HepG2 (cell line): ENCODE measurements around the gene COL26A1. TPM values are rescaled to one million over a fixed set of nuclear protein-coding genes. Genes with fewer than 3 reads are reported as not detected.

Experiments
- AGO2 ChIP-seq: fragments of 200-400 bp; formaldehyde crosslinking; optimal IDR thresholded peaks from 2 replicates; pipeline ENCODE3; 2017; ENCODE audit warnings: mild to moderate bottlenecking, low read depth, low read length, moderate library complexity
- DMAP1 ChIP-seq: IDR thresholded peaks from 2 replicates; pipeline ENCODE4 v1.6.1; 2016
- EHMT2 ChIP-seq: fragments of 200-600 bp; sonication (generic); IDR thresholded peaks from 2 replicates; pipeline ENCODE4 v1.7.0; 2017; ENCODE audit warnings: antibody characterized with exemption, low read depth, low read length, borderline replicate concordance
- ISX ChIP-seq: sonication (generic); formaldehyde crosslinking; conservative IDR thresholded peaks from 2 replicates; pipeline ENCODE4 v1.5.0; 2020; ENCODE audit warnings: missing genetic modification reagents
- MAF1 ChIP-seq: sonication (generic); formaldehyde crosslinking; IDR thresholded peaks from 2 replicates; pipeline ENCODE4 v1.5.0; 2020; ENCODE audit warnings: missing genetic modification reagents, borderline replicate concordance
- MAX ChIP-seq: IDR thresholded peaks from 2 replicates; pipeline ENCODE4 v1.6.1; 2012; ENCODE audit warnings: inconsistent platforms
- MEIS2 ChIP-seq: sonication (generic); formaldehyde crosslinking; IDR thresholded peaks from 2 replicates; pipeline ENCODE4 v1.9.0; 2021; ENCODE audit warnings: mild to moderate bottlenecking, missing genetic modification reagents
- MYPOP ChIP-seq: sonication (generic); formaldehyde crosslinking; IDR thresholded peaks from 2 replicates; pipeline ENCODE4 v1.8.1; 2023; ENCODE audit warnings: mild to moderate bottlenecking, moderate library complexity, missing genetic modification reagents
- PITX1 ChIP-seq: sonication (generic); formaldehyde crosslinking; IDR thresholded peaks from 2 replicates; pipeline ENCODE4 v1.5.1; 2020; ENCODE audit warnings: mild to moderate bottlenecking, missing genetic modification reagents
- PPARG ChIP-seq: conservative IDR thresholded peaks from 2 replicates; pipeline ENCODE4 v1.6.1; 2016; ENCODE audit warnings: missing biosample characterization, missing genetic modification reagents
- RARA ChIP-seq: IDR thresholded peaks from 2 replicates; pipeline ENCODE4 v1.6.1; 2016; ENCODE audit warnings: missing genetic modification reagents, missing compliant biosample characterization
- TAF1 ChIP-seq: sonication (generic); formaldehyde crosslinking; IDR thresholded peaks from 2 replicates; pipeline ENCODE4 v1.4.0; 2020; ENCODE audit warnings: missing genetic modification reagents
- U2AF2 ChIP-seq: fragments of 200-400 bp; formaldehyde crosslinking; IDR thresholded peaks from 2 replicates; pipeline ENCODE4 v1.6.1; 2017; ENCODE audit warnings: low read depth, mild to moderate bottlenecking, low read length
- ZBTB1 ChIP-seq: sonication (generic); formaldehyde crosslinking; IDR thresholded peaks from 2 replicates; pipeline ENCODE4 v1.4.0; 2020; ENCODE audit warnings: missing genetic modification reagents, borderline replicate concordance
- ZBTB20 ChIP-seq: sonication (generic); formaldehyde crosslinking; IDR thresholded peaks from 2 replicates; pipeline ENCODE4 v1.8.1; 2023; ENCODE audit warnings: missing genetic modification reagents, low read depth, mild to moderate bottlenecking, borderline replicate concordance
- ZBTB3 ChIP-seq: sonication (generic); formaldehyde crosslinking; IDR thresholded peaks from 2 replicates; pipeline ENCODE4 v1.4.0; 2020; ENCODE audit warnings: low read depth, mild to moderate bottlenecking, moderate library complexity, missing genetic modification reagents, borderline replicate concordance
- ZFP36 ChIP-seq: fragments of 150-350 bp; IDR thresholded peaks from 2 replicates; pipeline ENCODE4 v1.6.1; 2018; ENCODE audit warnings: borderline replicate concordance, low read length, low read depth; ENCODE audit not compliant: partially characterized antibody
- ZFP37 ChIP-seq: sonication (generic); formaldehyde crosslinking; IDR thresholded peaks from 2 replicates; pipeline ENCODE4 v1.4.0; 2020; ENCODE audit warnings: missing genetic modification reagents, borderline replicate concordance
- ZMYM2 ChIP-seq: sonication (generic); formaldehyde crosslinking; IDR thresholded peaks from 2 replicates; pipeline ENCODE4 v1.8.0; 2022; ENCODE audit warnings: mild to moderate bottlenecking, missing genetic modification reagents
- ZNF407 ChIP-seq: sonication (generic); formaldehyde crosslinking; IDR thresholded peaks from one replicate; pipeline ENCODE4 v1.5.1; 2020; ENCODE audit warnings: mild to moderate bottlenecking, missing genetic modification reagents; ENCODE audit errors: not compliant biosample characterization
- polyA plus RNA-seq, 8 experiments: library from polyadenylated mRNA; depleted of rRNA in 3 of 8; stranded (reverse) in 7 of 8; unstranded in 1 of 8; fragments of >200 nt; fragmentation: Illumina TruSeq in 4 of 8; extraction: Trizol in 4 of 8; gene quantifications; 2 replicates each; pipeline versions ENCODE4 v1.2.1 to v1.2.3, GENCODE V29; 2011 to 2016; ENCODE audit warnings: low read depth in 4 of 8, missing spikeins in 1 of 8, mixed read lengths in 1 of 8; ENCODE audit not compliant: insufficient read depth in 1 of 8
- total RNA-seq, 5 experiments: library from RNA; depleted of rRNA; stranded (reverse); fragments of >200 nt; fragmentation: Illumina TruSeq; extraction: Trizol; gene quantifications; 2 replicates each; pipeline ENCODE4 v1.2.3, GENCODE V29; 2016; ENCODE audit warnings: low read depth in 1 of 5

Gene COL26A1
- total and polyA plus RNA-seq, 2 of the 13 experiments (the other 11 are each of a cell fraction or from before 2014, with no cell fraction given) = 7.8 to 9.2 TPM

GRCh38 chr7:101321491-101322401 lies 40.9 kb upstream of the COL26A1 start, which contains the start of gene IFT22 (continued):
- TF ChIP-seq ZNF407 (CRISPR knock-in tag) (peak; percentile 55), DMAP1 (CRISPR knock-in tag) (peak; percentile 56; the same call in 1 of the 2 replicates), AGO2 (peak; percentile 18), PPARG (CRISPR knock-in tag) (no peak), MAX (peak; percentile 44), ZBTB20 (CRISPR knock-in tag) (peak; percentile 67; the same call in 1 of the 2 replicates), MAF1 (CRISPR knock-in tag) (peak; percentile 79; the same call in 1 of the 2 replicates), ISX (CRISPR knock-in tag) (no peak), ZFP36 (no peak), EHMT2 (no peak), MYPOP (no peak), U2AF2 (no peak), ZFP37 (no peak), ZMYM2 (CRISPR knock-in tag) (no peak), PITX1 (CRISPR knock-in tag) (peak; percentile 50; the same call in 1 of the 2 replicates), ZBTB3 (CRISPR knock-in tag) (no peak), ZBTB1 (no peak), RARA (CRISPR knock-in tag) (peak; percentile 40; the same call in 1 of the 2 replicates), MEIS2 (CRISPR knock-in tag) (peak; percentile 53; the same call in 1 of the 2 replicates), TAF1 (CRISPR knock-in tag) (peak; percentile 80)
